SU-DHL-6 (cell line): ENCODE results near the gene NEAT1.

Experiments
- H2AFZ ChIP-seq: fragments of 200-600 bp; sonication (generic); 2 replicates; pipeline ENCODE4 v1.6.1; 2014; ENCODE audit warnings: low read depth, mild to moderate bottlenecking, moderate library complexity, mixed read lengths, antibody characterized with exemption, low read length; ENCODE audit not compliant: severe bottlenecking
- H3F3A ChIP-seq: fragments of 200-600 bp; shearing (Covaris generic); 2 replicates; pipeline ENCODE4 v1.6.0; 2016; ENCODE audit warnings: antibody characterized with exemption, mild to moderate bottlenecking; ENCODE audit not compliant: insufficient read depth
- H3K27ac ChIP-seq: fragments of 200-600 bp; sonication (generic); 2 replicates; pipeline ENCODE4 v1.5.1; 2016; ENCODE audit warnings: low read depth, mild to moderate bottlenecking, low read length, moderate library complexity, mixed read lengths
- H3K27me3 ChIP-seq: fragments of 200-600 bp; sonication (generic), shearing (Covaris generic); 2 replicates; pipeline ENCODE4 v1.6.0; 2014; ENCODE audit warnings: mild to moderate bottlenecking, low read length
- H3K36me3 ChIP-seq: fragments of 200-600 bp; sonication (generic); 2 replicates; pipeline ENCODE4 v1.6.1; 2014; ENCODE audit warnings: mild to moderate bottlenecking, low read length, mixed read lengths
- H3K4me2 ChIP-seq: fragments of 300-600, 200-600 bp; shearing (Covaris generic), sonication (generic); 2 replicates; pipeline ENCODE4 v1.6.0; 2014; ENCODE audit warnings: low read length, low read depth, mild to moderate bottlenecking; ENCODE audit not compliant: poor library complexity, severe bottlenecking
- H3K4me3 ChIP-seq: fragments of 200-600 bp; sonication (generic); 2 replicates; pipeline ENCODE4 v1.5.1; 2014; ENCODE audit warnings: antibody characterized with exemption, low read length, mild to moderate bottlenecking, mixed read lengths; ENCODE audit not compliant: insufficient read depth, poor library complexity, severe bottlenecking
- H3K79me2 ChIP-seq: fragments of 200-600 bp; sonication (generic); 2 replicates; pipeline ENCODE4 v1.6.1; 2014; ENCODE audit warnings: mild to moderate bottlenecking, low read length, moderate library complexity; ENCODE audit not compliant: insufficient read depth
- H3K9ac ChIP-seq: fragments of 200-600 bp; sonication (generic); 2 replicates; pipeline ENCODE4 v1.7.0; 2014; ENCODE audit warnings: mild to moderate bottlenecking, low read length
- H3K9me2 ChIP-seq: fragments of 200-600 bp; sonication (generic); replicated peaks from 2 replicates; pipeline ENCODE4 v1.6.1; 2014; ENCODE audit warnings: low read length; ENCODE audit not compliant: insufficient read depth
- H3K9me3 ChIP-seq: fragments of 200-600 bp; sonication (generic); 2 replicates; pipeline ENCODE4 v1.6.1; 2014; ENCODE audit warnings: low read length, mixed read lengths; ENCODE audit not compliant: insufficient read depth
- H4K20me1 ChIP-seq: fragments of 200-600 bp; sonication (generic); 2 replicates; pipeline ENCODE4 v1.6.1; 2014; ENCODE audit warnings: low read depth, mild to moderate bottlenecking, antibody characterized with exemption, low read length, moderate library complexity, mixed read lengths
- CTCF ChIP-seq: fragments of 200-600 bp; sonication (generic); IDR thresholded peaks from one replicate; pipeline ENCODE4 v1.5.1; 2017; ENCODE audit warnings: antibody characterized with exemption, mild to moderate bottlenecking, low read length, moderate library complexity; ENCODE audit not compliant: insufficient read depth, poor library complexity, severe bottlenecking
- EZH2phosphoT487 ChIP-seq: fragments of 200-600 bp; sonication (generic), shearing (Covaris generic); conservative IDR thresholded peaks from 2 replicates; pipeline ENCODE4 v1.6.1; 2018; ENCODE audit warnings: mild to moderate bottlenecking, antibody characterized with exemption, low read length, moderate library complexity, mixed read lengths

NEAT1 gene

GRCh38 chr11:65434667-65435410 is 12.2 kb downstream of the NEAT1 start:
- Histone ChIP-seq H3K27me3 (no peaks in the 10 kb centered on the region), H3K4me3 (no peak overlapping the region), H3K36me3 (peaks cover 17% of the 10 kb centered on the region), H2AFZ (no peak overlapping the region), H4K20me1 (no peaks in the 10 kb centered on the region), H3K79me2 (peaks cover 38% of the 10 kb centered on the region), H3F3A (peaks cover 95% of the 10 kb centered on the region), H3K27ac (peak overlapping the region; percentile 98), H3K9me3 (no peaks in the 10 kb centered on the region), H3K9ac (no peak overlapping the region), H3K9me2 (no peaks in the 10 kb centered on the region), H3K4me2 (no peak overlapping the region)
- TF ChIP-seq CTCF (no peak), EZH2phosphoT487 (no peak)

- Histone ChIP-seq H3K79me2 (peaks cover 37% of the 10 kb centered on the region), H3F3A (peaks cover 95% of the 10 kb centered on the region), H3K4me2 (no peak overlapping the region), H3K4me3 (no peak overlapping the region), H3K36me3 (peaks cover 17% of the 10 kb centered on the region), H3K9ac (no peak overlapping the region), H3K9me3 (no peaks in the 10 kb centered on the region), H4K20me1 (no peaks in the 10 kb centered on the region), H3K27ac (peak overlapping the region; percentile 98), H2AFZ (no peak overlapping the region), H3K27me3 (no peaks in the 10 kb centered on the region), H3K9me2 (no peaks in the 10 kb centered on the region)
- TF ChIP-seq CTCF: no peak
- TF ChIP-seq EZH2phosphoT487: no peak
Observed at GRCh38 chr11:65435411-65435931, 12.9 kb downstream of the NEAT1 start.

GRCh38 chr11:65435981-65436411 is 13.4 kb downstream of the NEAT1 start:
- TF ChIP-seq EZH2phosphoT487 (no peak), CTCF (no peak)
- H3F3A ChIP-seq: peaks cover 95% of the 10 kb centered on the region

More at GRCh38 chr11:65435981-65436411, 13.4 kb downstream of the NEAT1 start:
- peaks cover 32% of the 10 kb centered on the region for H3K79me2 ChIP-seq
- H3K9me2 ChIP-seq: no peaks in the 10 kb centered on the region
- H4K20me1 ChIP-seq: no peaks in the 10 kb centered on the region
- peaks cover 17% of the 10 kb centered on the region for H3K36me3 ChIP-seq
- no peaks in the 10 kb centered on the region for H3K27me3 ChIP-seq
- H3K9ac ChIP-seq: no peak overlapping the region
- no peak overlapping the region for H3K4me3 ChIP-seq
- H3K4me2 ChIP-seq: no peak overlapping the region
- H2AFZ ChIP-seq: no peak overlapping the region
- peak overlapping the region; percentile 98 for H3K27ac ChIP-seq
- no peaks in the 10 kb centered on the region for H3K9me3 ChIP-seq
